ENCODE data around the gene LSM14B.

The LSM14B gene

GRCh38 chr20:62131560-62132320 lies 9.5 kb downstream of the LSM14B start:
- no peaks in the 10 kb centered on the region for H3K9me3 ChIP-seq (ENCODE audit: control insufficient read depth, low read length)
- H3K27me3 ChIP-seq (ENCODE audit: control insufficient read depth, insufficient read depth, low read length, poor library complexity, severe bottlenecking) = no peaks in the 10 kb centered on the region
- WGBS, 2 experiments = 94 to 95% methylated on average over 25 of the region's 25 CpGs
- H3K36me3 ChIP-seq (ENCODE audit: control insufficient read depth, insufficient read depth, low read length) = peaks cover 73% of the 10 kb centered on the region
- no peak overlapping the region for H3K4me3 ChIP-seq (ENCODE audit: insufficient read depth, low read depth, low read length)
- H3K27ac ChIP-seq (ENCODE audit: insufficient read depth, low read depth, low read length, poor library complexity, severe bottlenecking) = no peak overlapping the region
- H3K4me1 ChIP-seq (ENCODE audit: control insufficient read depth, insufficient read depth, low read length) = no peaks in the 10 kb centered on the region

GRCh38 chr20:62132421-62132820 lies 10.1 kb downstream of the LSM14B start:
- 97% methylated on average over 7 of the region's 7 CpGs for WGBS, 2 experiments

GRCh38 chr20:62133051-62133845 lies 11.0 kb downstream of the LSM14B start:
- Histone ChIP-seq H3K4me1 (ENCODE audit: control insufficient read depth, insufficient read depth, low read length) (no peaks in the 10 kb centered on the region), H3K4me3 (ENCODE audit: insufficient read depth, low read depth, low read length) (no peak overlapping the region), H3K9me3 (ENCODE audit: control insufficient read depth, low read length) (no peaks in the 10 kb centered on the region), H3K27me3 (ENCODE audit: control insufficient read depth, insufficient read depth, low read length, poor library complexity, severe bottlenecking) (no peaks in the 10 kb centered on the region), H3K36me3 (ENCODE audit: control insufficient read depth, insufficient read depth, low read length) (peaks cover 71% of the 10 kb centered on the region), H3K27ac (ENCODE audit: insufficient read depth, low read depth, low read length, poor library complexity, severe bottlenecking) (no peak overlapping the region)
- 91 to 94% methylated on average over 29 of the region's 29 CpGs for WGBS, 2 experiments

More at GRCh38 chr20:62132421-62132820, 10.1 kb downstream of the LSM14B start:
- Histone ChIP-seq H3K27ac (ENCODE audit: insufficient read depth, low read depth, low read length, poor library complexity, severe bottlenecking) (no peak overlapping the region), H3K4me3 (ENCODE audit: insufficient read depth, low read depth, low read length) (no peak overlapping the region), H3K9me3 (ENCODE audit: control insufficient read depth, low read length) (no peaks in the 10 kb centered on the region), H3K36me3 (ENCODE audit: control insufficient read depth, insufficient read depth, low read length) (peaks cover 71% of the 10 kb centered on the region), H3K27me3 (ENCODE audit: control insufficient read depth, insufficient read depth, low read length, poor library complexity, severe bottlenecking) (no peaks in the 10 kb centered on the region), H3K4me1 (ENCODE audit: control insufficient read depth, insufficient read depth, low read length) (no peaks in the 10 kb centered on the region)

GRCh38 chr20:62133864-62134263 lies 11.6 kb downstream of the LSM14B start:
- no peaks in the 10 kb centered on the region for H3K4me1 ChIP-seq (ENCODE audit: control insufficient read depth, insufficient read depth, low read length)
- WGBS, 2 experiments = 91 to 95% methylated on average over 12 of the region's 12 CpGs
- no peaks in the 10 kb centered on the region for H3K9me3 ChIP-seq (ENCODE audit: control insufficient read depth, low read length)
- H3K4me3 ChIP-seq (ENCODE audit: insufficient read depth, low read depth, low read length) = no peak overlapping the region
- peaks cover 71% of the 10 kb centered on the region for H3K36me3 ChIP-seq (ENCODE audit: control insufficient read depth, insufficient read depth, low read length)
- no peaks in the 10 kb centered on the region for H3K27me3 ChIP-seq (ENCODE audit: control insufficient read depth, insufficient read depth, low read length, poor library complexity, severe bottlenecking)
- H3K27ac ChIP-seq (ENCODE audit: insufficient read depth, low read depth, low read length, poor library complexity, severe bottlenecking) = no peak overlapping the region

- no peaks in the 10 kb centered on the region for H3K9me3 ChIP-seq (ENCODE audit: control insufficient read depth, low read length)
- 95 to 97% methylated on average over 11 of the region's 11 CpGs for WGBS, 2 experiments
- no peak overlapping the region for H3K4me3 ChIP-seq (ENCODE audit: insufficient read depth, low read depth, low read length)
- H3K27ac ChIP-seq (ENCODE audit: insufficient read depth, low read depth, low read length, poor library complexity, severe bottlenecking) = no peak overlapping the region
- H3K36me3 ChIP-seq (ENCODE audit: control insufficient read depth, insufficient read depth, low read length) = peaks cover 74% of the 10 kb centered on the region
- no peaks in the 10 kb centered on the region for H3K27me3 ChIP-seq (ENCODE audit: control insufficient read depth, insufficient read depth, low read length, poor library complexity, severe bottlenecking)
- no peaks in the 10 kb centered on the region for H3K4me1 ChIP-seq (ENCODE audit: control insufficient read depth, insufficient read depth, low read length)
Observed at GRCh38 chr20:62134735-62135231, 12.5 kb downstream of the LSM14B start.

GRCh38 chr20:62135573-62136266 lies 13.4 kb downstream of the LSM14B start:
- peaks cover 67% of the 10 kb centered on the region for H3K36me3 ChIP-seq (ENCODE audit: control insufficient read depth, insufficient read depth, low read length)
- WGBS, 2 experiments = 95% methylated on average over 8 of the region's 8 CpGs
- H3K9me3 ChIP-seq (ENCODE audit: control insufficient read depth, low read length) = no peaks in the 10 kb centered on the region
- H3K4me3 ChIP-seq (ENCODE audit: insufficient read depth, low read depth, low read length) = no peak overlapping the region
- H3K27ac ChIP-seq (ENCODE audit: insufficient read depth, low read depth, low read length, poor library complexity, severe bottlenecking) = no peak overlapping the region
- no peaks in the 10 kb centered on the region for H3K27me3 ChIP-seq (ENCODE audit: control insufficient read depth, insufficient read depth, low read length, poor library complexity, severe bottlenecking)
- no peaks in the 10 kb centered on the region for H3K4me1 ChIP-seq (ENCODE audit: control insufficient read depth, insufficient read depth, low read length)

- H3K4me3 ChIP-seq (ENCODE audit: insufficient read depth, low read depth, low read length) = no peak overlapping the region
- H3K27ac ChIP-seq (ENCODE audit: insufficient read depth, low read depth, low read length, poor library complexity, severe bottlenecking) = no peak overlapping the region
- no peaks in the 10 kb centered on the region for H3K27me3 ChIP-seq (ENCODE audit: control insufficient read depth, insufficient read depth, low read length, poor library complexity, severe bottlenecking)
- WGBS, 2 experiments = 74 to 75% methylated on average over 8 of the region's 8 CpGs
- no peaks in the 10 kb centered on the region for H3K9me3 ChIP-seq (ENCODE audit: control insufficient read depth, low read length)
- peaks cover 4% of the 10 kb centered on the region for H3K4me1 ChIP-seq (ENCODE audit: control insufficient read depth, insufficient read depth, low read length)
- peaks cover 59% of the 10 kb centered on the region for H3K36me3 ChIP-seq (ENCODE audit: control insufficient read depth, insufficient read depth, low read length)
Observed at GRCh38 chr20:62136283-62137091, 14.2 kb downstream of the LSM14B start.

- Histone ChIP-seq H3K36me3 (ENCODE audit: control insufficient read depth, insufficient read depth, low read length) (peaks cover 57% of the 10 kb centered on the region), H3K27ac (ENCODE audit: insufficient read depth, low read depth, low read length, poor library complexity, severe bottlenecking) (no peak overlapping the region), H3K4me1 (ENCODE audit: control insufficient read depth, insufficient read depth, low read length) (peaks cover 9% of the 10 kb centered on the region), H3K4me3 (ENCODE audit: insufficient read depth, low read depth, low read length) (no peak overlapping the region), H3K27me3 (ENCODE audit: control insufficient read depth, insufficient read depth, low read length, poor library complexity, severe bottlenecking) (no peaks in the 10 kb centered on the region), H3K9me3 (ENCODE audit: control insufficient read depth, low read length) (no peaks in the 10 kb centered on the region)
- 90 to 94% methylated on average over 6 of the region's 6 CpGs for WGBS, 2 experiments
Observed at GRCh38 chr20:62137092-62137384, 14.8 kb downstream of the LSM14B start.

- no peak overlapping the region for H3K27ac ChIP-seq (ENCODE audit: insufficient read depth, low read depth, low read length, poor library complexity, severe bottlenecking)
- H3K36me3 ChIP-seq (ENCODE audit: control insufficient read depth, insufficient read depth, low read length) = peaks cover 52% of the 10 kb centered on the region
- peaks cover 9% of the 10 kb centered on the region for H3K4me1 ChIP-seq (ENCODE audit: control insufficient read depth, insufficient read depth, low read length)
- 93 to 95% methylated on average over 8 of the region's 8 CpGs for WGBS, 2 experiments
- no peaks in the 10 kb centered on the region for H3K27me3 ChIP-seq (ENCODE audit: control insufficient read depth, insufficient read depth, low read length, poor library complexity, severe bottlenecking)
- no peaks in the 10 kb centered on the region for H3K9me3 ChIP-seq (ENCODE audit: control insufficient read depth, low read length)
- no peak overlapping the region for H3K4me3 ChIP-seq (ENCODE audit: insufficient read depth, low read depth, low read length)
Observed at GRCh38 chr20:62137478-62138203, 15.4 kb downstream of the LSM14B start.
